ENCODE data around the gene MARCHF7.

MARCHF7 gene

GRCh38 chr2:159759577-159759976 is 47.3 kb downstream of the MARCHF7 start:
- DNase-seq (ENCODE audit: low read depth in 1 of 2, low spot score in 1 of 2): no peak

GRCh38 chr2:159760326-159760725 is 48.0 kb downstream of the MARCHF7 start:
- DNase-seq (ENCODE audit: low read depth in 1 of 2, low spot score in 1 of 2): no peak

GRCh38 chr2:159762075-159762474 is 49.8 kb downstream of the MARCHF7 start:
- no peak for DNase-seq (ENCODE audit: low read depth in 1 of 2, low spot score in 1 of 2)

All from stimulated activated CD4-positive, alpha-beta T cell treated with anti-CD3 and anti-CD28 coated beads, Interleukin-15, amount 100 ng/mL, for 1 hour (primary cell).